Measurements from ENCODE around the gene GRB7. TPM values are rescaled to one million over a fixed set of nuclear protein-coding genes. Genes with fewer than 3 reads are reported as not detected.

Gene GRB7
- polyA plus RNA-seq = not detected in 2 replicates

DNA sequence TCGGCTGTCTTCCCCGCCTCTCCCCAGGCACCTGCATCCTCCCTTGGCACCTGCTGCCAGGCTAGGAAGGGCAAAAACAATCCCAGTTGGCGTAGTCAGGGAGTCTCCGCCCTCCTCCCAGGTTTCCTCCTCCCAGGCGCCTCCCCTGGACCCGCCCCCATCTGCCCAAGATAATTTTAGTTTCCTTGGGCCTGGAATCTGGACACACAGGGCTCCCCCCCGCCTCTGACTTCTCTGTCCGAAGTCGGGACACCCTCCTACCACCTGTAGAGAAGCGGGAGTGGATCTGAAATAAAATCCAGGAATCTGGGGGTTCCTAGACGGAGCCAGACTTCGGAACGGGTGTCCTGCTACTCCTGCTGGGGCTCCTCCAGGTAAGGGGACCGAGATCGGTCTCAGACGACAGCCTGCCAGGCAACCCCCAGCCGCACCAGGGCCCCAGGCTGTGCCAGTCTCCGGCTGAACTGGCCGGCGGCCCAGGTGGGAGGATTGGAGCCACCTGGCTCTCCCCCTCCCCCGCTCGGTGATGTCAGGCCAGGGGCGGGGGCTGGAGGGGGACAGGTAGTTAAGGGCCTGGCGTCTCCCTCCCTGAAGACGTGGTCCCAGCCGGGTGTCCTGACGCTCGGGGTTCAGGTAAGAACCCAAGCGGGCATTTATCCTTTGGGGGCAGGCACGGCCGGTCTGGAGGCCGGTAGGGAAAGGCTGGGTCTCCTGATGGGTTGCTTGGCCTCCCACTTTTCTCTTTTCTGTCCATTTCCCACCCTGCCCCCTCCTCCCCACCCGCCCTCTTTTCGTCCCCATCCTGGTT, at the start of gene GRB7:
Gene GRB7 (plus strand): TSS at position 179 of the 808 bp plus-strand sequence. CDS start 4,364 bp downstream, outside the sequence.

DNA sequence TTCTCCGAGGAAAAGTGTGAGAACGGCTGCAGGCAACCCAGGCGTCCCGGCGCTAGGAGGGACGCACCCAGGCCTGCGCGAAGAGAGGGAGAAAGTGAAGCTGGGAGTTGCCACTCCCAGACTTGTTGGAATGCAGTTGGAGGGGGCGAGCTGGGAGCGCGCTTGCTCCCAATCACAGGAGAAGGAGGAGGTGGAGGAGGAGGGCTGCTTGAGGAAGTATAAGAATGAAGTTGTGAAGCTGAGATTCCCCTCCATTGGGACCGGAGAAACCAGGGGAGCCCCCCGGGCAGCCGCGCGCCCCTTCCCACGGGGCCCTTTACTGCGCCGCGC, 38.0 kb upstream of the GRB7 start, which contains the start of gene ERBB2:
Gene ERBB2 (plus strand): TSS at position 247 of the 330 bp plus-strand sequence. CDS start 175 bp downstream, outside the sequence.

GRCh38 chr17:39730095-39730921, 7.4 kb upstream of the GRB7 start, which contains the start of gene MIEN1:
Gene MIEN1, minus strand, starts transcription at chr17:39730532. Its CDS starts 37 bp downstream, at chr17:39730495.

Other genes starting within 250 kb of the GRB7 start
- 0.36 and 2.9 TPM in 2 replicates for gene NEUROD2, start 130.0 kb upstream of the GRB7 start, polyA plus RNA-seq
- 272 and 400 TPM in 2 replicates for gene PPP1R1B, start 111.0 kb upstream of the GRB7 start, polyA plus RNA-seq
- 0.32 and 1.5 TPM in 2 replicates for gene STARD3, start 100.8 kb upstream of the GRB7 start, polyA plus RNA-seq
- gene TCAP, start 72.6 kb upstream of the GRB7 start, polyA plus RNA-seq = 0.14 TPM in 1 of 2 replicates, not detected in the other
- 0.20 and 1.0 TPM in 2 replicates for gene PNMT, start 69.5 kb upstream of the GRB7 start, polyA plus RNA-seq
- gene PGAP3, start 49.9 kb upstream of the GRB7 start, polyA plus RNA-seq = 1.3 and 3.5 TPM in 2 replicates
- 0.39 and 1.8 TPM in 2 replicates for gene ERBB2, start 37.9 kb upstream of the GRB7 start, polyA plus RNA-seq
- 127 and 130 TPM in 2 replicates for gene MIEN1, start 7.4 kb upstream of the GRB7 start, polyA plus RNA-seq
- gene IKZF3, start 126.4 kb downstream of the GRB7 start, polyA plus RNA-seq = 0.10 TPM in 1 of 2 replicates, not detected in the other
- gene ZPBP2, start 130.3 kb downstream of the GRB7 start, polyA plus RNA-seq = not detected in 2 replicates
- gene GSDMB, start 180.7 kb downstream of the GRB7 start, polyA plus RNA-seq = 2.9 TPM in 1 of 2 replicates, not detected in the other
- gene ORMDL3, start 189.7 kb downstream of the GRB7 start, polyA plus RNA-seq = 32.9 and 42.7 TPM in 2 replicates
- not detected in 2 replicates for gene LRRC3C, start 189.8 kb downstream of the GRB7 start, polyA plus RNA-seq
- gene GSDMA, start 225.1 kb downstream of the GRB7 start, polyA plus RNA-seq = not detected in 2 replicates
- gene PSMD3, start 242.9 kb downstream of the GRB7 start, polyA plus RNA-seq = 4.0 and 6.0 TPM in 2 replicates

Data from Purkinje cell (primary cell).